ENCODE results near the gene METTL9.

Gene METTL9

GRCh38 chr16:21703156-21703555, 103.8 kb downstream of the METTL9 start:
- no peak for DNase-seq (ENCODE audit: low read depth)
- H3K4me3 ChIP-seq (ENCODE audit: low read depth, low read length) = no peak overlapping the region
- no peak for TF ChIP-seq CTCF (IDR thresholded peaks at IDR 0.05; ENCODE audit: insufficient read depth, low read depth, low read length, missing control alignments)

- no peak for TF ChIP-seq CTCF (IDR thresholded peaks at IDR 0.05; ENCODE audit: insufficient read depth, low read depth, low read length, missing control alignments)
- no peak overlapping the region for H3K4me3 ChIP-seq (ENCODE audit: low read depth, low read length)
- peak; percentile 45 for DNase-seq (ENCODE audit: low read depth)
Measured at GRCh38 chr16:21703589-21704174, 104.3 kb downstream of the METTL9 start.

- TF ChIP-seq CTCF (IDR thresholded peaks at IDR 0.05; ENCODE audit: insufficient read depth, low read depth, low read length, missing control alignments) = no peak
- H3K4me3 ChIP-seq (ENCODE audit: low read depth, low read length) = no peak overlapping the region
Measured at GRCh38 chr16:21704266-21704665, 104.9 kb downstream of the METTL9 start.

GRCh38 chr16:21704733-21705132, 105.4 kb downstream of the METTL9 start:
- TF ChIP-seq CTCF (IDR thresholded peaks at IDR 0.05; ENCODE audit: insufficient read depth, low read depth, low read length, missing control alignments) = no peak
- peak; percentile 14 for DNase-seq (ENCODE audit: low read depth)
- H3K4me3 ChIP-seq (ENCODE audit: low read depth, low read length) = no peak overlapping the region

More at GRCh38 chr16:21704266-21704665, 104.9 kb downstream of the METTL9 start:
- DNase-seq (ENCODE audit: low read depth) = no peak
